Thymus (tissue), 11 donors: ENCODE data around the gene ZNF77. TPM values are rescaled to one million over a fixed set of nuclear protein-coding genes. Genes with fewer than 3 reads are reported as not detected.
"Not testable (repeated sequence)": the region's sequence is repeated elsewhere in the genome, so short reads cannot be mapped to it uniquely, and the experiment has no call there.

Source experiments
- DNase-seq, 9 donors: peaks; one replicate each; pipeline ENCODE4 v3.0.0-alpha.2; 2013; ENCODE audit warnings: low spot score in 9 of 9, low read depth in 6 of 9, missing footprints in 1 of 9
- H3K27ac ChIP-seq, 2 donors: one replicate each; pipeline ENCODE4 v1.5.1; 2013; ENCODE audit warnings: control low read depth in 1 of 2, low read depth in 1 of 2, low read length in 1 of 2, mild to moderate bottlenecking in 1 of 2, moderate library complexity in 1 of 2
- H3K27me3 ChIP-seq, 2 donors: one replicate each; pipeline ENCODE4 v1.5.1; 2013; ENCODE audit warnings: low read length in 1 of 2; ENCODE audit not compliant: control insufficient read depth in 2 of 2, insufficient read depth in 1 of 2
- H3K36me3 ChIP-seq, 2 donors: one replicate each; pipeline ENCODE4 v1.5.1; 2013; ENCODE audit warnings: low read length in 1 of 2, mild to moderate bottlenecking in 1 of 2, moderate library complexity in 1 of 2; ENCODE audit not compliant: control insufficient read depth in 2 of 2, insufficient read depth in 2 of 2
- H3K4me1 ChIP-seq, 2 donors: one replicate each; pipeline ENCODE4 v1.5.1; 2013; ENCODE audit warnings: low read length in 2 of 2; ENCODE audit not compliant: control insufficient read depth in 2 of 2, insufficient read depth in 2 of 2
- H3K4me3 ChIP-seq, 2 donors: one replicate each; pipeline ENCODE4 v1.5.1; 2013; ENCODE audit warnings: low read length in 2 of 2, control low read depth in 1 of 2, mild to moderate bottlenecking in 1 of 2
- H3K9me3 ChIP-seq, 2 donors: one replicate each; pipeline ENCODE4 v1.5.1; 2013; ENCODE audit warnings: low read length in 1 of 2, mild to moderate bottlenecking in 1 of 2; ENCODE audit not compliant: control insufficient read depth in 2 of 2, insufficient read depth in 1 of 2
- WGBS: extraction: QIAGEN DNeasy Blood & Tissue Kit; methylation state at CpG from one replicate; pipeline ENCODE4 v1.1.7; 2013; 5-methylcytosine and 5-hydroxymethylcytosine counted together
- polyA plus RNA-seq: library from polyadenylated mRNA; stranded (reverse); fragments of 200-250 nt; gene quantifications from one replicate; pipeline ENCODE4 v1.2.3, GENCODE V29; 2013
- total RNA-seq: library from RNA; stranded (reverse); fragments of 120-200 nt; gene quantifications from one replicate; pipeline ENCODE4 v1.2.4, GENCODE V29; 2013
- donor health status: healthy.

The ZNF77 gene
- total and polyA plus RNA-seq, 2 donors: 4.6 to 7.7 TPM

- no peak for DNase-seq
- H3K27me3 ChIP-seq: no peaks in the 10 kb centered on the region
- H3K36me3 ChIP-seq: no peaks in the 10 kb centered on the region
- no peak overlapping the region for H3K27ac ChIP-seq
- peaks cover 0 to 10% of the 10 kb centered on the region in 2 donors for H3K9me3 ChIP-seq
- H3K4me1 ChIP-seq: peaks cover 15 to 25% of the 10 kb centered on the region in 2 donors
- peak overlapping the region; percentile 59 to 82 for H3K4me3 ChIP-seq
- WGBS: 61% methylated on average over 17 of the region's 17 CpGs
Observed at GRCh38 chr19:2945575-2946184, 909 bp upstream of the ZNF77 start.

- 4% methylated on average over 23 of the region's 23 CpGs for WGBS
- Histone ChIP-seq H3K36me3 (peaks cover 2 to 4% of the 10 kb centered on the region in 2 donors), H3K4me1 (peaks cover 11 to 18% of the 10 kb centered on the region in 2 donors), H3K27me3 (no peaks in the 10 kb centered on the region), H3K4me3 (peak overlapping the region; percentile 59 to 82), H3K9me3 (peaks cover 0 to 5% of the 10 kb centered on the region in 2 donors), H3K27ac (peak overlapping the region in 1 of 2 donors; percentile 25)
- no peak for DNase-seq
Observed at GRCh38 chr19:2944403-2944774, 382 bp downstream of the ZNF77 start.

GRCh38 chr19:2942928-2943640, 1.7 kb downstream of the ZNF77 start:
- Histone ChIP-seq H3K36me3 (peaks cover 12 to 13% of the 10 kb centered on the region in 2 donors), H3K27ac (peak overlapping the region in 1 of 2 donors; percentile 49), H3K4me1 (peaks cover 8 to 14% of the 10 kb centered on the region in 2 donors), H3K9me3 (peaks cover 0 to 9% of the 10 kb centered on the region in 2 donors), H3K27me3 (no peaks in the 10 kb centered on the region), H3K4me3 (no peak overlapping the region)
- no peak for DNase-seq
- WGBS: 96% methylated on average over 14 of the region's 14 CpGs

- WGBS: 98% methylated on average over 4 of the region's 4 CpGs
- not testable (repeated sequence) for H3K27ac ChIP-seq
- peaks cover 46 to 48% of the 10 kb centered on the region in 2 donors for H3K36me3 ChIP-seq
Observed at GRCh38 chr19:2935863-2936262, 8.9 kb downstream of the ZNF77 start.

GRCh38 chr19:2933490-2933910, 11.3 kb downstream of the ZNF77 start:
- DNase-seq: no peak
- Histone ChIP-seq H3K4me3 (no peak overlapping the region), H3K9me3 (peaks cover 20 to 64% of the 10 kb centered on the region in 2 donors), H3K4me1 (no peaks in the 10 kb centered on the region), H3K27ac (no peak overlapping the region), H3K27me3 (no peaks in the 10 kb centered on the region), H3K36me3 (peaks cover 37 to 38% of the 10 kb centered on the region in 2 donors)
- WGBS: 97% methylated on average over 18 of the region's 18 CpGs

More at GRCh38 chr19:2935863-2936262, 8.9 kb downstream of the ZNF77 start:
- H3K4me1 ChIP-seq, H3K4me3 ChIP-seq, H3K27me3 ChIP-seq, DNase-seq: not testable (repeated sequence)
- H3K9me3 ChIP-seq: peaks cover 20 to 63% of the 10 kb centered on the region in 2 donors

GRCh38 chr19:2927032-2927430, 17.7 kb downstream of the ZNF77 start:
- no peak for DNase-seq
- no peak overlapping the region for H3K4me3 ChIP-seq

GRCh38 chr19:2926341-2927031, 18.3 kb downstream of the ZNF77 start:
- no peak for DNase-seq
- no peaks in the 10 kb centered on the region for H3K27me3 ChIP-seq
- peaks cover 0 to 4% of the 10 kb centered on the region in 2 donors for H3K36me3 ChIP-seq
- H3K27ac ChIP-seq: no peak overlapping the region
- WGBS: 97% methylated on average over 53 of the region's 53 CpGs
- H3K9me3 ChIP-seq: peaks cover 0 to 23% of the 10 kb centered on the region in 2 donors
- H3K4me3 ChIP-seq: no peak overlapping the region
- peaks cover 0 to 3% of the 10 kb centered on the region in 2 donors for H3K4me1 ChIP-seq

More at GRCh38 chr19:2927032-2927430, 17.7 kb downstream of the ZNF77 start:
- Histone ChIP-seq H3K4me1 (peaks cover 0 to 3% of the 10 kb centered on the region in 2 donors), H3K27ac (no peak overlapping the region), H3K27me3 (no peaks in the 10 kb centered on the region), H3K36me3 (peaks cover 0 to 4% of the 10 kb centered on the region in 2 donors), H3K9me3 (peaks cover 0 to 24% of the 10 kb centered on the region in 2 donors)
- 97% methylated on average over 18 of the region's 18 CpGs for WGBS

- peaks cover 0 to 32% of the 10 kb centered on the region in 2 donors for H3K9me3 ChIP-seq
- no peaks in the 10 kb centered on the region for H3K27me3 ChIP-seq
- H3K27ac ChIP-seq: peak overlapping the region in 1 of 2 donors; percentile 53
- H3K36me3 ChIP-seq: peaks cover 0 to 4% of the 10 kb centered on the region in 2 donors
- WGBS: 93% methylated on average over 4 of the region's 4 CpGs
- no peak for DNase-seq
- no peak overlapping the region for H3K4me3 ChIP-seq
- H3K4me1 ChIP-seq: peaks cover 0 to 3% of the 10 kb centered on the region in 2 donors
Observed at GRCh38 chr19:2923510-2923909, 21.3 kb downstream of the ZNF77 start.

GRCh38 chr19:2922987-2923386, 21.8 kb downstream of the ZNF77 start:
- Histone ChIP-seq H3K9me3 (peaks cover 0 to 34% of the 10 kb centered on the region in 2 donors), H3K4me3 (no peak overlapping the region), H3K27ac (peak overlapping the region in 1 of 2 donors; percentile 47), H3K27me3 (no peaks in the 10 kb centered on the region), H3K4me1 (peaks cover 0 to 3% of the 10 kb centered on the region in 2 donors), H3K36me3 (peaks cover 0 to 4% of the 10 kb centered on the region in 2 donors)
- 82% methylated on average over 5 of the region's 5 CpGs for WGBS
- no peak for DNase-seq
